Caco-2 (cell line): ENCODE measurements around the gene GRK5. TPM values are rescaled to one million over a fixed set of nuclear protein-coding genes. Genes with fewer than 3 reads are reported as not detected.

Experiments used
- BruUV-seq: library from RNA; stranded (reverse); fragments of 400-500 nt; replicated peaks from 2 replicates; lab custom pipeline; 2021; lab: Mats Ljungman, UMichigan
- CTCF ChIA-PET: fragments of 300-600 bp; sonication (Branson Sonifier 250); formaldehyde crosslinking; loops from one replicate; lab custom pipeline; 2022; ENCODE audit warnings: antibody characterized with exemption; lab: Charles Lee
- POLR2A ChIA-PET: fragments of 300-600 bp; sonication (Branson Sonifier 250); formaldehyde crosslinking; loops from one replicate; lab custom pipeline; 2022; ENCODE audit warnings: antibody characterized with exemption; lab: Charles Lee
- DNase-seq, 2 experiments: peaks; one replicate each; pipeline versions ENCODE4 v3.0.0 to v3.0.0-alpha.2; 2020 to 2022
- H3K27me3 ChIP-seq: replicated peaks from 2 replicates; pipeline ENCODE4 v1.6.0; 2011; ENCODE audit warnings: low read length; ENCODE audit not compliant: control insufficient read depth, insufficient read depth
- H3K36me3 ChIP-seq: 2 replicates; pipeline ENCODE4 v1.5.1; 2011; ENCODE audit warnings: low read length; ENCODE audit not compliant: control insufficient read depth, insufficient read depth
- H3K4me1 ChIP-seq: fragments of 250-450 bp; sonication (Bioruptor Pico); 2 replicates; pipeline ENCODE4 v1.5.1; 2020; ENCODE audit warnings: mild to moderate bottlenecking
- H3K4me3 ChIP-seq: 2 replicates; pipeline ENCODE4 v1.5.1; 2011; ENCODE audit warnings: low read depth, mild to moderate bottlenecking, control low read depth, low read length
- H3K9me3 ChIP-seq: fragments of 250-450 bp; sonication (Bioruptor Pico); 2 replicates; pipeline ENCODE4 v1.5.1; 2020; ENCODE audit warnings: mild to moderate bottlenecking, moderate library complexity
- H3K27ac Mint-ChIP-seq: one replicate; pipeline ENCODE4 v1.8.0; 2022; ENCODE audit warnings: mixed read lengths; ENCODE audit not compliant: unreplicated experiment
- H3K27me3 Mint-ChIP-seq: one replicate; pipeline ENCODE4 v1.8.0; 2022; ENCODE audit warnings: mixed read lengths; ENCODE audit not compliant: insufficient read depth, unreplicated experiment
- H3K36me3 Mint-ChIP-seq: one replicate; pipeline ENCODE4 v1.8.0; 2022; ENCODE audit warnings: mild to moderate bottlenecking, mixed read lengths; ENCODE audit not compliant: insufficient read depth, unreplicated experiment
- H3K4me1 Mint-ChIP-seq: one replicate; pipeline ENCODE4 v1.8.0; 2022; ENCODE audit warnings: low read depth, mixed read lengths; ENCODE audit not compliant: unreplicated experiment
- H3K4me3 Mint-ChIP-seq: one replicate; pipeline ENCODE4 v1.8.0; 2022; ENCODE audit warnings: mild to moderate bottlenecking, moderate library complexity, mixed read lengths; ENCODE audit not compliant: unreplicated experiment
- H3K9me3 Mint-ChIP-seq: one replicate; pipeline ENCODE4 v1.8.0; 2022; ENCODE audit warnings: mixed read lengths; ENCODE audit not compliant: unreplicated experiment
- CTCF ChIP-seq, 2 experiments: fragments of 200-600 bp in 1 of 2; IDR thresholded peaks; 1 replicate in 1 of 2; 2 replicates in 1 of 2; pipeline versions ENCODE4 v1.5.1 to v1.8.0; 2011 to 2022; ENCODE audit warnings: antibody characterized with exemption in 1 of 2, control low read depth in 1 of 2, inconsistent platforms in 1 of 2, low read depth in 1 of 2, low read length in 1 of 2, mild to moderate bottlenecking in 1 of 2, moderate library complexity in 1 of 2; ENCODE audit not compliant: insufficient read depth in 1 of 2, severe bottlenecking in 1 of 2, unreplicated experiment in 1 of 2
- intact Hi-C: fragments of 100-400 bp; cut with micrococcal nuclease; formaldehyde crosslinking; loops from one replicate; pipeline ENCODE4 v1.10.0; 2022; ENCODE audit not compliant: unreplicated experiment
- total RNA-seq: library from RNA; stranded (reverse); gene quantifications from 2 replicates; pipeline ENCODE4 v1.2.3, GENCODE V29; 2022

The GRK5 gene
- total RNA-seq, 1 experiment from 2014 or later, result 7.7 TPM

GRCh38 chr10:119438717-119439116 is 231.3 kb downstream of the GRK5 start:
- H3K27me3 ChIP-seq, result no peaks in the 10 kb centered on the region
- DNase-seq, result no peak
- Mint-ChIP-seq H3K27me3 (no peaks in the 10 kb centered on the region), H3K36me3 (no peaks in the 10 kb centered on the region), H3K9me3 (peaks cover 22% of the 10 kb centered on the region), H3K27ac (no peak overlapping the region), H3K4me3 (no peak overlapping the region), H3K4me1 (no peaks in the 10 kb centered on the region)
- ChIA-PET CTCF (interaction anchor here (1.6 kb wide), 1 partner anchor 239 kb away, joined by 4 read pairs; no protein-coding TSS in a partner anchor), POLR2A (no interaction called here)
- H3K9me3 ChIP-seq, result 0 out of 2 replicates have a peak, but pooled peaks cover 8% of the 10 kb centered on the region
- H3K4me1 ChIP-seq, result no peaks in the 10 kb centered on the region
- TF ChIP-seq CTCF (IDR thresholded peaks at IDR 0.05; ENCODE audit: insufficient read depth in 1 of 2, low read depth in 1 of 2, low read length in 1 of 2, severe bottlenecking in 1 of 2, unreplicated experiment in 1 of 2), result no peak
- no TSS peak for BruUV-seq
- no peak overlapping the region for H3K4me3 ChIP-seq
- intact Hi-C loops, result no loop called here
- H3K36me3 ChIP-seq, result peaks cover 1% of the 10 kb centered on the region; the same call in 1 of the 2 replicates

GRCh38 chr10:119439922-119440321 is 232.6 kb downstream of the GRK5 start:
- Mint-ChIP-seq H3K4me3 (no peak overlapping the region), H3K36me3 (no peaks in the 10 kb centered on the region), H3K27ac (no peak overlapping the region), H3K4me1 (no peaks in the 10 kb centered on the region), H3K9me3 (peaks cover 11% of the 10 kb centered on the region), H3K27me3 (no peaks in the 10 kb centered on the region)
- Histone ChIP-seq H3K36me3 (peaks cover 1% of the 10 kb centered on the region; the same call in 1 of the 2 replicates), H3K4me3 (no peak overlapping the region), H3K27me3 (no peaks in the 10 kb centered on the region), H3K4me1 (no peaks in the 10 kb centered on the region), H3K9me3 (0 out of 2 replicates have a peak, but pooled peaks cover 4% of the 10 kb centered on the region)
- POLR2A ChIA-PET, result no interaction called here
- CTCF ChIA-PET, result interaction anchor here (0.6 to 1.6 kb wide), 2 partner anchors 231 to 240 kb away, joined by 4 read pairs; no protein-coding TSS in a partner anchor
- no peak for DNase-seq
- intact Hi-C loops, result no loop called here
- no TSS peak for BruUV-seq
- TF ChIP-seq CTCF (IDR thresholded peaks at IDR 0.05; ENCODE audit: insufficient read depth in 1 of 2, low read depth in 1 of 2, low read length in 1 of 2, severe bottlenecking in 1 of 2, unreplicated experiment in 1 of 2), result no peak

GRCh38 chr10:119441151-119441821 is 233.9 kb downstream of the GRK5 start:
- no peak for TF ChIP-seq CTCF (IDR thresholded peaks at IDR 0.05; ENCODE audit: insufficient read depth in 1 of 2, low read depth in 1 of 2, low read length in 1 of 2, severe bottlenecking in 1 of 2, unreplicated experiment in 1 of 2)
- H3K36me3 Mint-ChIP-seq, result no peaks in the 10 kb centered on the region
- no TSS peak for BruUV-seq

More at GRCh38 chr10:119441151-119441821, 233.9 kb downstream of the GRK5 start:
- Histone ChIP-seq H3K27me3 (no peaks in the 10 kb centered on the region), H3K4me1 (no peaks in the 10 kb centered on the region), H3K36me3 (peaks cover 1% of the 10 kb centered on the region; the same call in 1 of the 2 replicates), H3K4me3 (no peak overlapping the region), H3K9me3 (no peaks in the 10 kb centered on the region)
- intact Hi-C loops, result no loop called here
- POLR2A ChIA-PET, result no interaction called here
- Mint-ChIP-seq H3K4me1 (no peaks in the 10 kb centered on the region), H3K4me3 (no peak overlapping the region), H3K27ac (no peak overlapping the region), H3K27me3 (no peaks in the 10 kb centered on the region), H3K9me3 (no peaks in the 10 kb centered on the region)
- CTCF ChIA-PET, result interaction anchor here (0.6 to 4.8 kb wide), 2 partner anchors 16 to 242 kb away, joined by 5 to 95 read pairs; no protein-coding TSS in a partner anchor
- DNase-seq, result no peak
